ENCODE data around the gene BRME1. TPM values are rescaled to one million over a fixed set of nuclear protein-coding genes. Genes with fewer than 3 reads are reported as not detected.
"Not testable (repeated sequence)": the region's sequence is repeated elsewhere in the genome, so short reads cannot be mapped to it uniquely, and the experiment has no call there.

Gene BRME1
- total RNA-seq, 4 donors from 2014 or later, result 7.4 to 73.1 (median 41.2) TPM

GRCh38 chr19:13856497-13856896, 49.4 kb downstream of the BRME1 start:
- Histone ChIP-seq H3K4me1 (peaks cover 0 to 24% (median 5%) of the 10 kb centered on the region in 4 donors), H3K36me3 (no peaks in the 10 kb centered on the region), H3K4me3 (no peak overlapping the region), H3K27me3 (no peaks in the 10 kb centered on the region), H3K27ac (peak overlapping the region in 3 of 4 donors; percentile 46 to 80 (median 72)), H3K9me3 (no peaks in the 10 kb centered on the region)
- no peak for TF ChIP-seq CTCF (IDR thresholded peaks at IDR 0.05)
- TF ChIP-seq POLR2A (IDR thresholded peaks at IDR 0.05), result peak in 1 of 2 donors; percentile 11
- peak in 1 of 3 donors; percentile 69 for DNase-seq

- H3K4me1 ChIP-seq, result peaks cover 0 to 51% (median 11%) of the 10 kb centered on the region in 4 donors
- H3K4me3 ChIP-seq, DNase-seq, H3K27me3 ChIP-seq, H3K9me3 ChIP-seq, H3K36me3 ChIP-seq: not testable (repeated sequence)
- peak overlapping the region in 1 of 4 donors; percentile 99 for H3K27ac ChIP-seq
These were observed 53.7 kb downstream of the BRME1 start for GRCh38 chr19:13852171-13852707.

- not testable (repeated sequence) for DNase-seq, H3K4me3 ChIP-seq, H3K27me3 ChIP-seq, H3K36me3 ChIP-seq, H3K9me3 ChIP-seq
- H3K4me1 ChIP-seq, result peaks cover under 1 to 56% (median 15%) of the 10 kb centered on the region in 4 donors
- H3K27ac ChIP-seq, result peak overlapping the region; percentile 90 to 99 (median 94)
These were observed 54.2 kb downstream of the BRME1 start for GRCh38 chr19:13851734-13852114.

GRCh38 chr19:13850910-13851733, 54.8 kb downstream of the BRME1 start:
- no peaks in the 10 kb centered on the region for H3K9me3 ChIP-seq
- peaks cover 5 to 62% (median 21%) of the 10 kb centered on the region in 4 donors for H3K4me1 ChIP-seq
- H3K36me3 ChIP-seq, result no peaks in the 10 kb centered on the region
- peak in 1 of 2 donors; percentile 24 for TF ChIP-seq POLR2A (IDR thresholded peaks at IDR 0.05)
- TF ChIP-seq CTCF (IDR thresholded peaks at IDR 0.05), result no peak
- DNase-seq, result peak in 2 of 3 donors; percentile 87 to 90
- H3K27ac ChIP-seq, result peak overlapping the region; percentile 90 to 99 (median 94)
- peak overlapping the region in 3 of 4 donors; percentile 39 to 58 (median 55) for H3K4me3 ChIP-seq
- no peaks in the 10 kb centered on the region for H3K27me3 ChIP-seq

GRCh38 chr19:13849991-13850909, 55.7 kb downstream of the BRME1 start:
- H3K27ac ChIP-seq, result peak overlapping the region; percentile 90 to 99 (median 94)
- TF ChIP-seq CTCF (IDR thresholded peaks at IDR 0.05) (no peak), POLR2A (IDR thresholded peaks at IDR 0.05) (peak in 1 of 2 donors; percentile 67)
- DNase-seq, result peak in 2 of 3 donors; percentile 88 to 90
- H3K9me3 ChIP-seq, result no peaks in the 10 kb centered on the region
- H3K27me3 ChIP-seq, result no peaks in the 10 kb centered on the region
- no peaks in the 10 kb centered on the region for H3K36me3 ChIP-seq
- H3K4me1 ChIP-seq, result peaks cover 5 to 58% (median 25%) of the 10 kb centered on the region in 4 donors
- H3K4me3 ChIP-seq, result peak overlapping the region; percentile 11 to 58 (median 47)

Measured in Peyer's patch (tissue), 4 donors.